Small intestine (tissue), 7 donors: ENCODE measurements around the gene MNX1. TPM values are rescaled to one million over a fixed set of nuclear protein-coding genes. Genes with fewer than 3 reads are reported as not detected.
A peak's percentile ranks its signal among the peaks of the same experiment; 100 is the strongest.

Source experiments
- DNase-seq, 2 donors: peaks; one replicate each; pipeline versions ENCODE4 v3.0.0 to v3.0.0-alpha.2; 2013
- FAIRE-seq: peaks from 2 replicates; lab custom pipeline; 2012; peaks lifted over from hg19 to GRCh38; lab: Jason Lieb, UNC
- H3K27ac ChIP-seq, 3 donors: one replicate each; pipeline ENCODE4 v1.5.1; 2013; ENCODE audit warnings: low read length in 2 of 3, mild to moderate bottlenecking in 2 of 3, control low read depth in 1 of 3, inconsistent platforms in 1 of 3, low read depth in 1 of 3, moderate library complexity in 1 of 3
- H3K27me3 ChIP-seq, 3 donors: one replicate each; pipeline ENCODE4 v1.6.1; 2013; ENCODE audit warnings: low read length in 3 of 3, inconsistent platforms in 1 of 3; ENCODE audit not compliant: control insufficient read depth in 3 of 3, insufficient read depth in 3 of 3
- H3K36me3 ChIP-seq, 3 donors: one replicate each; pipeline ENCODE4 v1.6.1; 2013; ENCODE audit warnings: low read length in 3 of 3, inconsistent platforms in 1 of 3, low read depth in 1 of 3, mild to moderate bottlenecking in 1 of 3, moderate library complexity in 1 of 3; ENCODE audit not compliant: control insufficient read depth in 3 of 3, insufficient read depth in 2 of 3
- H3K4me1 ChIP-seq, 3 donors: one replicate each; pipeline ENCODE4 v1.6.1; 2013; ENCODE audit warnings: low read length in 2 of 3, inconsistent platforms in 1 of 3, low read depth in 1 of 3, mild to moderate bottlenecking in 1 of 3, moderate library complexity in 1 of 3; ENCODE audit not compliant: control insufficient read depth in 3 of 3, insufficient read depth in 2 of 3
- H3K4me3 ChIP-seq, 3 donors: one replicate each; pipeline ENCODE4 v1.5.1; 2013; ENCODE audit warnings: low read length in 3 of 3, control low read depth in 1 of 3, inconsistent platforms in 1 of 3, low read depth in 1 of 3, mild to moderate bottlenecking in 1 of 3, moderate library complexity in 1 of 3
- H3K9me3 ChIP-seq, 2 donors: one replicate each; pipeline ENCODE4 v1.6.1; 2013; ENCODE audit warnings: low read depth in 1 of 2, low read length in 1 of 2; ENCODE audit not compliant: control insufficient read depth in 2 of 2, insufficient read depth in 1 of 2
- WGBS, 3 donors: extraction: QIAGEN DNeasy Blood & Tissue Kit; methylation state at CpG; one replicate each; pipeline ENCODE4 v1.1.7; 2013; 5-methylcytosine and 5-hydroxymethylcytosine counted together
- polyA plus RNA-seq, 4 donors: library from polyadenylated mRNA; stranded (reverse) in 3 of 4; unstranded in 1 of 4; fragments of 200-250 nt in 3 of 4; fragments of 120-200 nt in 1 of 4; gene quantifications; one replicate each; pipeline versions ENCODE4 v1.2.1 to v1.2.3, GENCODE V29; 2013
- donor health status: healthy with polysubstance abuse.
- donor health status: control.
- donor health status: control.
- donor health status: Bipolar disorder and iron deficiency.
- donor health status: healthy.

MNX1 gene
- polyA plus RNA-seq, 4 donors, result 3.5 to 17.3 (median 9.2) TPM

GRCh38 chr7:157019718-157020451 lies 9.4 kb upstream of the MNX1 start:
- Histone ChIP-seq H3K4me3 (no peak overlapping the region), H3K27ac (no peak overlapping the region), H3K27me3 (peaks cover 3 to 93% (median 72%) of the 10 kb centered on the region in 3 donors), H3K36me3 (peaks cover 0 to 3% (median 0%) of the 10 kb centered on the region in 3 donors), H3K4me1 (peaks cover 0 to 33% (median 5%) of the 10 kb centered on the region in 3 donors), H3K9me3 (no peaks in the 10 kb centered on the region)
- DNase-seq (no peak), FAIRE-seq (no peak)
- 9 to 16% (median 10%) methylated on average over 25 of the region's 25 CpGs for WGBS, 3 donors

GRCh38 chr7:157018997-157019608 lies 8.6 kb upstream of the MNX1 start:
- FAIRE-seq, result no peak
- Histone ChIP-seq H3K9me3 (no peaks in the 10 kb centered on the region), H3K4me1 (peaks cover 0 to 41% (median 5%) of the 10 kb centered on the region in 3 donors), H3K27me3 (peaks cover 3 to 92% (median 75%) of the 10 kb centered on the region in 3 donors), H3K36me3 (peaks cover 0 to 3% (median 0%) of the 10 kb centered on the region in 3 donors), H3K27ac (no peak overlapping the region), H3K4me3 (peak overlapping the region in 2 of 3 donors; percentile 19 to 23)
- 1 to 3% (median 1%) methylated on average over 43 to 50 of the region's 50 CpGs for whole genome bisulfite sequencing, 3 donors
- peak in 1 of 2 donors; percentile 56 for DNase-seq

GRCh38 chr7:157018328-157018996 lies 8.0 kb upstream of the MNX1 start:
- peaks cover 3 to 91% (median 74%) of the 10 kb centered on the region in 3 donors for H3K27me3 ChIP-seq
- WGBS, 3 donors, result 2 to 7% (median 3%) methylated on average over 34 to 49 of the region's 49 CpGs

GRCh38 chr7:157017603-157018327 lies 7.3 kb upstream of the MNX1 start:
- no peak for FAIRE-seq
- peaks cover 3 to 88% (median 72%) of the 10 kb centered on the region in 3 donors for H3K27me3 ChIP-seq
- WGBS, 3 donors, result 4 to 8% (median 5%) methylated on average over 45 to 48 of the region's 48 CpGs
- peaks cover 0 to 3% (median 0%) of the 10 kb centered on the region in 3 donors for H3K36me3 ChIP-seq
- no peak overlapping the region for H3K27ac ChIP-seq
- no peak for DNase-seq
- peaks cover 0 to 54% (median 5%) of the 10 kb centered on the region in 3 donors for H3K4me1 ChIP-seq
- peak overlapping the region in 1 of 3 donors; percentile 23 for H3K4me3 ChIP-seq
- no peaks in the 10 kb centered on the region for H3K9me3 ChIP-seq

More at GRCh38 chr7:157018328-157018996, 8.0 kb upstream of the MNX1 start:
- no peaks in the 10 kb centered on the region for H3K9me3 ChIP-seq
- FAIRE-seq (no peak), DNase-seq (peak in 1 of 2 donors; percentile 38)
- peaks cover 0 to 47% (median 5%) of the 10 kb centered on the region in 3 donors for H3K4me1 ChIP-seq
- H3K4me3 ChIP-seq, result peak overlapping the region in 2 of 3 donors; percentile 19 to 23
- H3K27ac ChIP-seq, result no peak overlapping the region
- H3K36me3 ChIP-seq, result peaks cover 0 to 3% (median 0%) of the 10 kb centered on the region in 3 donors

GRCh38 chr7:157017149-157017548 lies 6.7 kb upstream of the MNX1 start:
- Histone ChIP-seq H3K4me3 (no peak overlapping the region), H3K4me1 (peaks cover 0 to 54% (median 5%) of the 10 kb centered on the region in 3 donors), H3K9me3 (no peaks in the 10 kb centered on the region), H3K27ac (no peak overlapping the region), H3K36me3 (peaks cover 0 to 3% (median 0%) of the 10 kb centered on the region in 3 donors), H3K27me3 (peaks cover 3 to 84% (median 67%) of the 10 kb centered on the region in 3 donors)
- FAIRE-seq, result no peak
- WGBS, 3 donors, result 20 to 38% (median 28%) methylated on average over 11 of the region's 11 CpGs
- no peak for DNase-seq

GRCh38 chr7:157016352-157017041 lies 6.0 kb upstream of the MNX1 start:
- no peak overlapping the region for H3K27ac ChIP-seq
- 33 to 76% (median 72%) methylated on average over 16 of the region's 16 CpGs for WGBS, 3 donors
- no peaks in the 10 kb centered on the region for H3K9me3 ChIP-seq
- FAIRE-seq (no peak), DNase-seq (no peak)
- H3K36me3 ChIP-seq, result peaks cover 0 to 3% (median 0%) of the 10 kb centered on the region in 3 donors
- peaks cover under 1 to 56% (median 4%) of the 10 kb centered on the region in 3 donors for H3K4me1 ChIP-seq
- peaks cover 3 to 84% (median 68%) of the 10 kb centered on the region in 3 donors for H3K27me3 ChIP-seq
- no peak overlapping the region for H3K4me3 ChIP-seq

- H3K27me3 ChIP-seq, result peaks cover 3 to 86% (median 67%) of the 10 kb centered on the region in 3 donors
- DNase-seq (no peak), FAIRE-seq (no peak)
- no peak overlapping the region for H3K27ac ChIP-seq
- no peaks in the 10 kb centered on the region for H3K9me3 ChIP-seq
- peaks cover 0 to 3% (median 0%) of the 10 kb centered on the region in 3 donors for H3K36me3 ChIP-seq
- H3K4me3 ChIP-seq, result no peak overlapping the region
- WGBS, 3 donors, result 39 to 78% (median 64%) methylated on average over 11 of the region's 11 CpGs
- H3K4me1 ChIP-seq, result peaks cover 2 to 59% (median 2%) of the 10 kb centered on the region in 3 donors
Observed at GRCh38 chr7:157016024-157016351, 5.5 kb upstream of the MNX1 start.
